Cerebellar cortex (tissue), 1 donor: ENCODE results near the gene CYBC1.
"Not testable (repeated sequence)": the region's sequence is repeated elsewhere in the genome, so short reads cannot be mapped to it uniquely, and the experiment has no call there.

Experiments
- DNase-seq: peaks from one replicate; pipeline ENCODE4 v3.0.0-alpha.2; 2015; ENCODE audit warnings: low spot score

CYBC1 gene

GRCh38 chr17:82434216-82434565 lies 16.4 kb downstream of the CYBC1 start:
- no peak for DNase-seq

- DNase-seq, result no peak
These were observed 16.9 kb downstream of the CYBC1 start for GRCh38 chr17:82433560-82434215.

GRCh38 chr17:82432017-82432416 lies 18.5 kb downstream of the CYBC1 start:
- no peak for DNase-seq

- DNase-seq, result no peak
These were observed 20.7 kb downstream of the CYBC1 start for GRCh38 chr17:82429824-82430223.

GRCh38 chr17:82428546-82428945 lies 22.0 kb downstream of the CYBC1 start:
- DNase-seq, result no peak

GRCh38 chr17:82424863-82425159 lies 25.7 kb downstream of the CYBC1 start:
- DNase-seq, result no peak

- DNase-seq, result peak; percentile 56
These were observed 26.3 kb downstream of the CYBC1 start for GRCh38 chr17:82424001-82424862.

- DNase-seq, result no peak
These were observed 31.0 kb downstream of the CYBC1 start for GRCh38 chr17:82419540-82419939.

- peak; percentile 80 for DNase-seq
These were observed 32.3 kb downstream of the CYBC1 start, which contains the start of the genes HEXD and OGFOD3 for GRCh38 chr17:82418001-82418986. Gene HEXD, plus strand, starts transcription at chr17:82418347. Its CDS starts 1,453 bp downstream, at chr17:82419800. Gene OGFOD3, minus strand, starts transcription at chr17:82418586. Its CDS starts 101 bp downstream, at chr17:82418485.

GRCh38 chr17:82416771-82417170 lies 33.8 kb downstream of the CYBC1 start:
- DNase-seq, result no peak

GRCh38 chr17:82416264-82416663 lies 34.3 kb downstream of the CYBC1 start:
- no peak for DNase-seq

GRCh38 chr17:82415786-82416185 lies 34.8 kb downstream of the CYBC1 start:
- DNase-seq, result no peak

GRCh38 chr17:82415336-82415735 lies 35.2 kb downstream of the CYBC1 start:
- DNase-seq, result no peak

- DNase-seq, result peak; percentile 71
These were observed 35.8 kb downstream of the CYBC1 start for GRCh38 chr17:82414548-82415281.

- no peak for DNase-seq
These were observed 37.7 kb downstream of the CYBC1 start for GRCh38 chr17:82412535-82413520.

GRCh38 chr17:82412081-82412480 lies 38.5 kb downstream of the CYBC1 start:
- not testable (repeated sequence) for DNase-seq

GRCh38 chr17:82411396-82412053 lies 39.0 kb downstream of the CYBC1 start:
- DNase-seq, result no peak

- no peak for DNase-seq
These were observed 40.4 kb downstream of the CYBC1 start for GRCh38 chr17:82410014-82410716.

- no peak for DNase-seq
These were observed 41.6 kb downstream of the CYBC1 start for GRCh38 chr17:82408938-82409318.
